Epithelial cell of esophagus (primary cell): ENCODE measurements around the gene MBLAC1.

Experiments
- DNase-seq: peaks from one replicate; pipeline ENCODE4 v3.0.0; 2010; ENCODE audit warnings: low read depth
- H3K4me3 ChIP-seq: 2 replicates; pipeline ENCODE4 v1.5.1; 2011; ENCODE audit warnings: mild to moderate bottlenecking, low read length, control low read depth
- TF ChIP-seq, protein P1 (sequence below): IDR thresholded peaks from 2 replicates; pipeline ENCODE4 v1.5.1; 2011; ENCODE audit warnings: low read depth, mild to moderate bottlenecking, low read length, control low read depth, inconsistent platforms; ENCODE audit not compliant: insufficient read depth; ENCODE audit errors: missing control alignments

MBLAC1 gene

DNA sequence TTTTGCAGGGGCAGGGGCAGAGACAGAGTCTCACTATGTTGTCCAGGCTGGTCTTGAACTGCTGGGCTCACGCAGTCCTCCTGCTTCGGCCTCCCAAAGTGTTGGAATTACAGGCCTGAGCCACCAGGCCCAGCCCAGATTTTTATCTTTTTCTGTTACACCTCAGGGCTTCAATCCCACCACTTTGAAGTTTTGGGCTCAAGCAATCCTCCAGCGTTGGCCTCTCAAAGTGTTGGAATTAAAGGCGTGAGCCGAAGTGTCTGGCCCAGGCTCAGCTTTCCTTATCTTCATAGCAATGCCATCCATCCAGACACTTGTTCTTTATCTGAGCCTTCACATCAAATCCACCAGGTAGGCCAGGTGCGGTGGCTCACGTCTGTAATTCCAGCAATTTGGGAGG, 11.7 kb upstream of the MBLAC1 start:
- DNase-seq: no peak
- TF ChIP-seq, protein P1, sequence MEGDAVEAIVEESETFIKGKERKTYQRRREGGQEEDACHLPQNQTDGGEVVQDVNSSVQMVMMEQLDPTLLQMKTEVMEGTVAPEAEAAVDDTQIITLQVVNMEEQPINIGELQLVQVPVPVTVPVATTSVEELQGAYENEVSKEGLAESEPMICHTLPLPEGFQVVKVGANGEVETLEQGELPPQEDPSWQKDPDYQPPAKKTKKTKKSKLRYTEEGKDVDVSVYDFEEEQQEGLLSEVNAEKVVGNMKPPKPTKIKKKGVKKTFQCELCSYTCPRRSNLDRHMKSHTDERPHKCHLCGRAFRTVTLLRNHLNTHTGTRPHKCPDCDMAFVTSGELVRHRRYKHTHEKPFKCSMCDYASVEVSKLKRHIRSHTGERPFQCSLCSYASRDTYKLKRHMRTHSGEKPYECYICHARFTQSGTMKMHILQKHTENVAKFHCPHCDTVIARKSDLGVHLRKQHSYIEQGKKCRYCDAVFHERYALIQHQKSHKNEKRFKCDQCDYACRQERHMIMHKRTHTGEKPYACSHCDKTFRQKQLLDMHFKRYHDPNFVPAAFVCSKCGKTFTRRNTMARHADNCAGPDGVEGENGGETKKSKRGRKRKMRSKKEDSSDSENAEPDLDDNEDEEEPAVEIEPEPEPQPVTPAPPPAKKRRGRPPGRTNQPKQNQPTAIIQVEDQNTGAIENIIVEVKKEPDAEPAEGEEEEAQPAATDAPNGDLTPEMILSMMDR: no peak
- H3K4me3 ChIP-seq: no peak overlapping the region

DNA sequence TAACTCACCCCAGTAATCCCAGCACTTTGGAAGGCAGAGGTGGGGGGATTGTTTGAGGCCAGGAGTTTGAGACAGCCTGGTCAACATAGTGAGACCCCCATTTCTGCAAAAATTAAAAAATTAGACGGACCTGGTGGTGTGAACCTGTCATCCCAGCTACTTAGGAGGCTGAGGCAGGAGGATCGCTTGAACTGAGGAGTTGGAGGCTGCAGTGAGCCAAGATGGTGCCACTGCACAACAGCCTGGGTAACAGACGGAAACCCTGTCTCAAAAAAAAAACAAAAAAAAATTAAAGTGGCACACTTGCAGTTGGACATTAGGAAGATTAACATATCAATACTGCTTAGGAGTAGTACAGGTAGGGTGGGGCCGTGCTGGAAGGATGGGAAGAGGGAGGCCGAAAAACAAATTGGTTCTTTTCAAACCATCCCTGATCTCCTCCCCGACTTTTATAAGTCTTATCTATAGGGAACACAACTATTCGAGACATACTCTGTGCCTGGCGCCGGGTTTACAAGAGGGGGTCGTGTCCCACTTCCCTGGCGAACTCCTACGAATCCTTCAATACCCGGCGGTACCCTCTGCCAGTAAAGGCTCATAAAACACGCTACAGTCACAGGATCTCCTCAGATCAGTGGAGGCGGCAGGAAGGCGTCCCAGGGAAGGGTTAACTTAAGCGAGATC, 8.2 kb upstream of the MBLAC1 start:
- TF ChIP-seq, protein P1: no peak
- DNase-seq: no peak
- peak overlapping the region; percentile 90 for H3K4me3 ChIP-seq

DNA sequence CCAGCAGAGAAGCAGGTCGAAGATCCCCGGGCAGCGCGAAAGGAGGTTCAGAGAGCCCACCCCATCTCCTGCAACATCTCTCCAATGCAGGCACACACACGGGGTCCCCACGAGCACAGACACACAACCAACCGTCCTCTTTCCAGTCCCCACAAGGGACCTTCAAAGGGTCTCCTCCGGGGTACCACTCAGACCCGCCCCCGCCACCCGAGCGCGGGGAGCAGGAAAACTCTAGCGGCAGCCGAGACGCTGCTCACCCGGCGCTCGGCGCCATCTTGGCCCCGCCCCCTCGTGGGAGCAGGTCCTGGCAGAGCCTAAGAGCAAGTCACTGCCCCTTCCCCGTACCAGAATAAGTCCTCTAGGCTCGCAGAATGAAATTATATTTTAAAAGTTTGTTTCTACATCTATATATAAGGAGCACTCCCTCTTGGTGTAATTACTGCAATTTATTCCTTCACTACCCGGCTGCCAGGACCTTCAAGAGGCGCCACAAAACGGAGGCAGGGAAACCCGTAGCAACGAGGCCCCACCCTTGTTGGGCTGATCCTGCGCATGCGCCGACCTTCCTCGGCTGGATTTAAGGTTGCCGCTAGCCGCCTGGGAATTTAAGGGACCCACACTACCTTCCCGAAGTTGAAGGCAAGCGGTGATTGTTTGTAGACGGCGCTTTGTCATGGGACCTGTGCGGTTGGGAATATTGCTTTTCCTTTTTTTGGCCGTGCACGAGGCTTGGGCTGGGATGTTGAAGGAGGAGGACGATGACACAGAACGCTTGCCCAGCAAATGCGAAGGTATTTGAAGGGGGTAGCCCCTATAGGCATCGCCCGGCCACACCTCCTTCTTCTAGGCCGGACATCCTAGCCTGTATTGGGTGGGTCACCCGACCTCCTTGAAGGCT, 7.4 kb upstream of the MBLAC1 start, which contains the start of the genes CNPY4 and TAF6:
Gene CNPY4, plus strand, starts transcription at position 563 of the 898 bp plus-strand sequence. Its CDS starts 111 bp downstream, at position 674.
Gene TAF6, minus strand, starts transcription at position 287 of the 898 bp plus-strand sequence. CDS start 5,149 bp downstream, outside the sequence.
- DNase-seq: peak; percentile 96
- peak within 1 kb of the TSS; percentile 90 for H3K4me3 ChIP-seq
- TF ChIP-seq, protein P1: peak; percentile 12

DNA sequence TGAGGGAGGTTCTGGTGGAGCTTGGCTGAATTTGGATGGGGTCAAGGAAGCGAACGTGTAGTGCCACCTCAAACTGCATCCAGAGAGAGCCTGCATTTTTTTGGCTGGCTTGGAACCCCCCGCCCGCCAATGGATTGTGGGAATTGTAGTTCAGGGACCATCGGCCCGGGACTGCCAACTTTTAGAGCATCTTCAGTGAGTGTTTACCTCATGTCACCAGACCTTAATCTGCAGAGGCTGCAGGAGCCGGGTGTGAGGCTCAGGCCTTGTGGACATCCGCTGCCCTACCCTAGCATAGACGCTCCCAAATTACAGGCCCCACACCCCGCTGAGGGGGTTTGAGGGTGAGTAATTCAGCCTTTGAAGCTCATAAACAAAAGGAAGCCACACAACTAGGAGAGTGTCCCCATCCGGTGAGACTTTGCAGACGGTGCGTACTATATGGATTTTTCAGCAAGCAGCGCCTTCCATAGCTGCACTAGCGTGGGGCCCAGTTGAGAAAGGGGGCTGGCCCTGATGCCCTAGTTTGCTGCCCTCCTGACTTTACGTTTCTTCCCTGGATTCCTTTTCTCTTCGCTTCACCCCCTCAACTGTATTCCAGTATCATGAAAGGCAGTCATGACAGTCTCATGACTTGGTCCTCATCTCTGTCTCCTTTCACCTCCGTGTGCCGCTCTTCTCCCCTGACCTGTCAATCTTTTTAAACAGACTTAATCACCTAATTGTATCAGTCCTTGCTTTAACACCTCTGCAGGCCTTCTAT, 6.6 kb upstream of the MBLAC1 start:
- DNase-seq: peak; percentile 42
- H3K4me3 ChIP-seq: peak overlapping the region; percentile 90
- TF ChIP-seq, protein P1: no peak

DNA sequence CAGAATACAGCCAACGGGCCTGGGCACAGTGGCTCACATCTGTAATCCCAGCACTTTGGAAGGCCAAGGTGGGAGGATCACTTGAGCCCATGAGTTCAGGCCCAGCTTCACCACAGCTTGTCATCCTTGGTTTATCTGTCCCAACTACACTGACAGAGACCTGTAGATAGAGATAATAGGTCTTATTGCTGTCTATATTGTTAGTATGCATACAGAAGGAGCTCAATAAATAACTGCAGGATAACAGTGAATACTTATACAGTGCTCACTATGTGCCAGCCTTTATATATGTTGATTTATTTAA, 6.1 kb upstream of the MBLAC1 start:
- TF ChIP-seq, protein P1: no peak
- no peak overlapping the region for H3K4me3 ChIP-seq
- DNase-seq: no peak

DNA sequence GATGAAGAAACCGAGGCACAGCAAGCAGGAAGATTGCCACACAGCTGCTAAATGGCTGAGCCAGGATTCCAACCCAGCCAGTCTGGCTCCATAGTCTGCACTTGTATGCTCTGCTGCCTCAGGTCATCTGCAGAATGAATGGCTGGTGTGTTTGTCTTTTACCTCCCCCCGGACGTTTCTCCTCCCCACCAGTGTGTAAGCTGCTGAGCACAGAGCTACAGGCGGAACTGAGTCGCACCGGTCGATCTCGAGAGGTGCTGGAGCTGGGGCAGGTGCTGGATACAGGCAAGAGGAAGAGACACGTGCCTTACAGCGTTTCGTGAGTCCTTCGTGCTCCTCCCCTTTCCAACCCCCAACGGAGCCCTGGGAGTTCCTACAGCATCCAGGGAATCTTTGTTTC, 4.7 kb upstream of the MBLAC1 start:
- peak; percentile 46 for DNase-seq
- TF ChIP-seq, protein P1: no peak
- no peak overlapping the region for H3K4me3 ChIP-seq
